ENCODE results near the gene NFS1.

NFS1 gene

DNA sequence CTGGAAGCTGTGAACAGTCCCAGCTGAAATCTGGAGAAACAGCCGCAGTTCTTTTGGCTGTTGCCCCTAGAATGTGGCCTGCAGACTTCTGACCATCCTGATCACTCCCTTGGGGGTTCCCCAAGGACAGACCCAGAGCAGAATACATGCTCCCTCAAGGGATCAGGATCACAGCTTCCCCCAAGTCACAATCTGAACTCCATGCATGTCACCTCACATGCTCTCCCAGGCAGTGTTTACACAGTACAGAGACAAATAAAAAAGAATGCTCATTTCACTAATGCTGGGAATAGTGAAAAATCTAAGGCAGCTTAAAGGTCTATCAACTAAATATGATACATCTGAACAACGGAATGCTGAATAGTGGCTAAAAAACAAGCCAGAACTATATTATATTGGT, 63.1 kb downstream of the NFS1 start:
- DNase-seq, result no peak

DNA sequence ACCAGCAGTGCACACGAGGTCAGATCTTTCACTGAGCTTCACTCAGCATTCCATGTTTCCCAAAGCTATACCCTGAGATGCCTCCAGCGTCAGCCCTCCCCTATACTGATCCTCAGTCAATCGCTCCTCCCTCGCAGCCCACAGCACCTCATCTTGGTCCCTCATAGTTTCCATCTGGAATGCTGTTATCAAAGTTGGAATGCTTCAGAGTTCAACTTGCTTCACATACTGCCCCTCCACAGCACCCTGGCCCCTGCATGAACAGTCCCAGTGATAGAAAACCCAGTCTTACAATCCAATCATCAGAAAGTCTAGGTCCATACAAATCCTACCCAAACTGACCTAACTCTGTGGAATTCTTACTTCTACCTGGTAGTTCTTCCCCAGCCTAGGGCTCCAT, 63.5 kb downstream of the NFS1 start:
- no peak for DNase-seq

DNA sequence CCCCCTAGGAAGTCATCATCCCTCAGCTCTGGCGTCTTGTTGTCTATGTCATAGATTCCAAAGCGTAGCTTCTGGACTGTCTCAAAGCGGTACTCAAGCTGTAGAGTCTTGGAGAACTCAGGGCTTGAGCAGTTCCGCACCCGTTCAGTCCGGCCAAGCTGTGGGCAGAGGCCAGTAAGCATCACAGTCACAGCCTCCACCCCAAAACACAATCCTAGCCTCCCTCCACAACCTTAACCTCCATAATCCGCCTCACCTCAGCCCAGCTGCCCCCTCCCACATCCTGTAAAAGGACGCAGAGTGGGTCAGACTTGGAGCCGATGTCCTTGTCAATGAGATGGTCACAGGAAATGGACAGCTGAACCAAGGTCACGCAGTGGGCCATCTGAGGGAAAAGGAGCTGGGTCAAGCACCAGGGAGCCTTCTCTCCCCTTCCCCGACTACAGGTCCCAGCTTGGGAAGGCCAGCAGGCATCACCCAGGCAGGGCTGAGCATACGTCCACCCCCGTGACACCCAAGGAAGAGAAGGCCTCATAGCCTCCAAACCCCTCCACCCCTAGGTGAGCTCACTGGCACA, 66.5 kb downstream of the NFS1 start:
- no peak for DNase-seq

DNA sequence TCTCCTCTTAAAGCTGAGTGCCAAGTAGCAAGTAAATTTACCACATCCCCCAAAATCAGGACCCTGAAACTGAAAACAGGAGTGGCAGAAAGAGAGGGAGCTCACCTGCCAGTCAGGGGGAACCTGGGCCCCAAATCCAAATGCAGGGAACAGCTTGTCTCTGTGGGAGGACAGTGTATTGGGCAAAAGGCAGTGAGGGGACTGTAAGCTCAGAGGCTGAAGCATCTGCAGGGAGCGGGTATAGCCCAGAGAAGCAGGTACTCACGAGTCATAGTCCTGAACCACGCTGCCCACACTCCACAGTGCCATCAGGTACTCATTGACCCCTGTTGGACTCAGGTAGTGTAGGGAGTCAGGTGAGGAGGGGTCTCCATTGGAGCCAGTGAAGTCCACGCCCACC, 68.5 kb downstream of the NFS1 start:
- no peak for DNase-seq

GRCh38 chr20:35629427-35630145, 69.6 kb downstream of the NFS1 start:
- no peak for DNase-seq

- DNase-seq, result no peak
Measured at GRCh38 chr20:35627121-35627520, 72.0 kb downstream of the NFS1 start.

DNA sequence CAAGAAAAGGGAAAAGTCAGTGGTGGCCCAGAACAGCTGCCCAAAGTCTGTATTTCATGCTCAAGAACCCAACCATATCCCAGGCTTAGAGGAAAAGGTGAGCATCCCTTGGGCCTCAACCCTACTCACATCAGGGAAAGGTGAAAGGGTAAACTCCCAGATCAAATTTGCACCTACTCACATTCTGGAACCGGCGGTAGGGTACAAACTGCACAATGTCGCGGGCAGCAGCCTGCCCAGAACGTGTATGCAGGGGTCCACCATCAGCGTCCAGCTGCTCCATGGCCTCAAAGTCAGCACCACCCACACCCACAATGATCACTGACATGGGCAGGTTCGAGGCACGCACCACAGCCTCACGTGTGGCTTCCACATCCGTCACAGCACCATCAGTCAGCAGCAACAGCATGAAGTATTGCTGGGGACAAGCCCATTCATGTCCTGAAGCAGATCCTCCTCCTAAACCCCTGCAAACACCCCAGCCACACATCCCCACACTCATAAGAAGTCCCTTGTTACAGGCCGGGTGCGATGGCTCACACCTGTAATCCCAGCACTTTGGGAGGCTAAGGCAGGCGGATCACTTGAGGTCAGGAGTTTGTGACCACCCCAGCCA, 72.7 kb downstream of the NFS1 start:
- no peak for DNase-seq

DNA sequence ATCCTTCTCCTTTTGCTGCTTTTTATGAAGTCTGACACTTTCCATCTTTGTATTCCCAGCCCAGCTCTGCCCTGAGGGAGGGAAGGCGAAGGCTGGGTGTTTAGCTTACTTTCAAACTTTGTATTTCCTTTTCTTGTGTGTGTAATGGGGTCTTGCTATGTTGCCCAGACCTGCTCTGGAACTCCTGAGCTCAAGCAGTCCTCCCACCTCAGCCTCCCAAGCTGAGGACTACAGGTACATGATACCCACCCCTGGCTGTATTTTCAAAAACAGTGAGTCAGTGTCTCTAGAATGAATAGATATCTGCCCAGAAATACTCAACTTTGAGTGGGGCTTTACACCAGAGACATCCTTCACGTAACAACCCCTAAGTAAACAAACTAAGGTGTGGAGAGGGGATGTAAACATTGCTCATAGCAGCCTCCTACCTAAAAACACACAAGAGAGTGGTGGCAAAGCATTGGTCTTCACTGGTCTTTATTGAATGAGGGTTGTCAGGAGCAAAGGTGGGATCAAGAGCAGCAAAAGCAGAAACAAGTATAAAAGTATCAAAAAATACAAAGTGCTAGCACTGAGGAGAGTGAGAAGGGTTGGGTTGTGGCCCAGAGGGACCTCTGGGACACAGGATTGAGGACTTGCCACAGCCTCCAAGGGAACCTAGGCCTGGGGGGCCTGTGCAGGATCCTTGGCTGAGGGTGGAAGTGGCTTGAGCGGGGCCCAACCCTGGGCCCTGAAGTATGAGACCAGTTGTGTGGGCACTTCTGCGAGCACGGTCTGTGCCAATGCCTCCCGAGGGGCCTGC, 73.4 kb downstream of the NFS1 start:
- no peak for DNase-seq

GRCh38 chr20:35621560-35621946, 77.6 kb downstream of the NFS1 start:
- DNase-seq, result no peak

GRCh38 chr20:35620818-35621559, 78.2 kb downstream of the NFS1 start:
- no peak for DNase-seq

- peak; percentile 86 for DNase-seq
Measured at GRCh38 chr20:35619196-35620095, 79.7 kb downstream of the NFS1 start.

- peak; percentile 14 for DNase-seq
Measured at GRCh38 chr20:35618263-35619131, 80.7 kb downstream of the NFS1 start.

Measured in stimulated activated CD4-positive, alpha-beta T cell treated with anti-CD3 and anti-CD28 coated beads, Interleukin-4, amount 100 ng/mL, for 24 hours (primary cell).